GM18909 (cell line): Measurements from ENCODE around the gene CUL1.

Experiments used
- ATAC-seq: cut with Tn5 transposase; IDR thresholded peaks from one replicate; pipeline ENCODE4 v1.9.1; 2021; ENCODE audit warnings: mild to moderate bottlenecking; ENCODE audit not compliant: unreplicated experiment, poor library complexity

CUL1 gene

GRCh38 chr7:148715027-148715426 lies 16.3 kb downstream of the CUL1 start:
- ATAC-seq = no peak

- ATAC-seq = no peak
These were observed 18.6 kb downstream of the CUL1 start for GRCh38 chr7:148717266-148717793.

- ATAC-seq = no peak
These were observed 19.7 kb downstream of the CUL1 start for GRCh38 chr7:148718431-148718830.

GRCh38 chr7:148719753-148720152 lies 21.1 kb downstream of the CUL1 start:
- no peak for ATAC-seq

- no peak for ATAC-seq
These were observed 21.8 kb downstream of the CUL1 start for GRCh38 chr7:148720472-148720871.

GRCh38 chr7:148721390-148721789 lies 22.7 kb downstream of the CUL1 start:
- ATAC-seq = no peak

- no peak for ATAC-seq
These were observed 23.9 kb downstream of the CUL1 start for GRCh38 chr7:148722340-148723165.

- ATAC-seq = no peak
These were observed 24.5 kb downstream of the CUL1 start for GRCh38 chr7:148723166-148723559.

GRCh38 chr7:148723846-148724245 lies 25.1 kb downstream of the CUL1 start:
- no peak for ATAC-seq

GRCh38 chr7:148726385-148726784 lies 27.7 kb downstream of the CUL1 start:
- ATAC-seq = no peak

GRCh38 chr7:148727501-148728278 lies 29.0 kb downstream of the CUL1 start:
- no peak for ATAC-seq

GRCh38 chr7:148729984-148730733 lies 31.5 kb downstream of the CUL1 start:
- no peak for ATAC-seq

GRCh38 chr7:148732862-148733261 lies 34.2 kb downstream of the CUL1 start:
- no peak for ATAC-seq

- ATAC-seq = no peak
These were observed 34.8 kb downstream of the CUL1 start for GRCh38 chr7:148733496-148733895.

- no peak for ATAC-seq
These were observed 36.4 kb downstream of the CUL1 start for GRCh38 chr7:148735141-148735540.

- ATAC-seq = no peak
These were observed 37.3 kb downstream of the CUL1 start for GRCh38 chr7:148735967-148736366.

- ATAC-seq = no peak
These were observed 40.2 kb downstream of the CUL1 start for GRCh38 chr7:148738737-148739535.

GRCh38 chr7:148746135-148746534 lies 47.4 kb downstream of the CUL1 start:
- no peak for ATAC-seq

- no peak for ATAC-seq
These were observed 48.6 kb downstream of the CUL1 start for GRCh38 chr7:148747274-148747673.
